ENCODE results near the gene SPRR5.

DNA sequence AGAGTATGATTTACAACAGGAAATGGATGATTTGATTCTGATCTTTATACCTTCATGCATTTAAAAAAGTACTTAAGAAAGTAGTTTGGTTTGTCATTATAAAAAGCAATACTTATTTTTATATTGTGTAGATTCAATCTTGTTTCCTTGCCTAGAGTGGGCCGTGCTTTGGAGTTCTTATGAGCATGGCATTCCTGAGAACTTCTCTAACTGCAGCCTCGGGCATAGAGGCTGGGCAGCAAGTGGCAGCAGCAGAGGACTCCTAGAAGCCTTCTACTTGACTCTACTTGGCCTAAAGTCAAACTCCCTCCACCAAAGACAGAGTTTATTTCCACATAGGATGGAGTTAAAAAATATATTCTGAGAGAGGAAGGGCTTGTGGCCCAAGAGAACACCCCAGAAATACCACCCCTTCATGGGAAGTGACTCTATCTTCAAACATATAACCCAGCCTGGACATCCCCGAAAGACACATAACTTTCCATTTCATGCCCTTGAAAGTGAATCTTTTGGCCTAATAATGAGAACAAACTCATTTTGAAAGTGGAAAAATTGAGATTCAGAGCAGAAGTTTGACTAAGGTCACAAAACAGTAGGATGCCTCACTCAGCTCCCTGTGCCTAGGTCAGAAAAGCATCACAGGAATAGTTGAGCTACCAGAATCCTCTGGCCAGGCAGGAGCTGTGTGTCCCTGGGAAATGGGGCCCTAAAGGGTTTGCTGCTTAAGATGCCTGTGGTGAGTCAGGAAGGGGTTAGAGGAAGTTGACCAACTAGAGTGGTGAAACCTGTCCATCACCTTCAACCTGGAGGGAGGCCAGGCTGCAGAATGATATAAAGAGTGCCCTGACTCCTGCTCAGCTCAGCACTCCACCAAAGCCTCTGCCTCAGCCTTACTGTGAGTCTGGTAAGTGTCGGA is 39.1 kb upstream of the SPRR5 start, which contains the start of gene IVL:
- TF ChIP-seq, protein P1, sequence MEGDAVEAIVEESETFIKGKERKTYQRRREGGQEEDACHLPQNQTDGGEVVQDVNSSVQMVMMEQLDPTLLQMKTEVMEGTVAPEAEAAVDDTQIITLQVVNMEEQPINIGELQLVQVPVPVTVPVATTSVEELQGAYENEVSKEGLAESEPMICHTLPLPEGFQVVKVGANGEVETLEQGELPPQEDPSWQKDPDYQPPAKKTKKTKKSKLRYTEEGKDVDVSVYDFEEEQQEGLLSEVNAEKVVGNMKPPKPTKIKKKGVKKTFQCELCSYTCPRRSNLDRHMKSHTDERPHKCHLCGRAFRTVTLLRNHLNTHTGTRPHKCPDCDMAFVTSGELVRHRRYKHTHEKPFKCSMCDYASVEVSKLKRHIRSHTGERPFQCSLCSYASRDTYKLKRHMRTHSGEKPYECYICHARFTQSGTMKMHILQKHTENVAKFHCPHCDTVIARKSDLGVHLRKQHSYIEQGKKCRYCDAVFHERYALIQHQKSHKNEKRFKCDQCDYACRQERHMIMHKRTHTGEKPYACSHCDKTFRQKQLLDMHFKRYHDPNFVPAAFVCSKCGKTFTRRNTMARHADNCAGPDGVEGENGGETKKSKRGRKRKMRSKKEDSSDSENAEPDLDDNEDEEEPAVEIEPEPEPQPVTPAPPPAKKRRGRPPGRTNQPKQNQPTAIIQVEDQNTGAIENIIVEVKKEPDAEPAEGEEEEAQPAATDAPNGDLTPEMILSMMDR (IDR thresholded peaks at IDR 0.05; ENCODE audit: low read length): no peak
- no peak for TF ChIP-seq EZH2 (IDR thresholded peaks at IDR 0.05; ENCODE audit: borderline replicate concordance, low read length)
